ENCODE data around the gene ZBTB20.

The ZBTB20 gene

DNA sequence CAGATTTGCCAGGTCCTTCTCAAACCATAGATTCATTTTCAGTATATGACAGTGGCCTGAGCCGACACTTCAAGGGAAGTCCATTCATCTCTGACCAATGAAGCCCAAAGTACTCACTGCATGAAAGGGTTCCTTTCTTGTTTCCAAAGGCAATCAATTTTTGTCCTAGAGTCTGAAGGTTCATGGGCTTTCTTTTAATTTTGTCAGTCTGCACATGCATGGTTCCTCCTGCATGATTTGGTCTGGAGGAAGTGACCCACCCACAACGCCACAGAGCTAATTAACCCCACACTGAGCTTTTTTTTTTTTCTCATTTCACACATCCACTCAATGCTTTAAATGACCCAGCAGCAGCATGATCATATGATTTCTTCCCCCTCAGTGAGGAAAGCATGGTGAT lies 636.9 kb downstream of the ZBTB20 start:
- no peak for FAIRE-seq
- DNase-seq (ENCODE audit: insufficient read length, low spot score): no peak

GRCh38 chr3:114509756-114510155 lies 637.3 kb downstream of the ZBTB20 start:
- FAIRE-seq (no peak), DNase-seq (ENCODE audit: insufficient read length, low spot score) (no peak)

DNA sequence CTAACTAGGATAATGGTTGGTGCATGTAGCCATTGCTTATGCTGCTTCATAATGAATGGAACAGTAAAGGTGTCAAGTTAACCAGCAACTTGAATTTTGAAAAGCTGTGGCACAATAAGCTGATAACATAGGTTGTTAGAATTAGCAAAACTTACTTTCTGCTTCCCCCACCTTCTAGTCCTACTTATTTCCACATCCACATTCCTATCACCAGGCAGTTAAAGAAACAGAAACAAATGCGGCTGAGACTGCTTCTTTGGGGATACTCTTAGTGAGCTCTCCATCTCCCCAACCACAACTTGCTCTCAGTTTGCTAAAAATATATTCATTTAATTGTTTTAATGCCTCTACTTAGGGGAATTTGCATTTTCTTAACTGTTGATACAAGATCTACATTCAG lies 638.1 kb downstream of the ZBTB20 start:
- FAIRE-seq (no peak), DNase-seq (ENCODE audit: insufficient read length, low spot score) (no peak)

DNA sequence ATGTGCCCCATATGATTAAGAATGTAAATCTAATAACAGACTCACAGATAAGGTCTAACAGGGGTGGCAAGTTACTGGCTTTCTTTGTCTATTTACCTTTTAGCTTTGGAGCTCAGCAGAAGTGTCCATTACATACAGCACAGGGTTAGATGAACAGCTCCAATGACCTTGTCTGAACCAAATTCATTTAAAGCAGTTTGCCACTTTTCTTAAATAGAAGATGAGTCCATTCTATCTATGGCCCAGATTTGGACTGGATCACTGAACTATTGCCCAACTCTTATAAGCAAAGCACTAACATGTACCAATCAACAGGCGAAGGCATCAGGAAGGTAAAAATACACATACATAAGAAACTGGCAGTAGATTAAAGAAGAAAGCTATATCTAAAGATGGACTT lies 638.9 kb downstream of the ZBTB20 start:
- no peak for DNase-seq (ENCODE audit: insufficient read length, low spot score)

GRCh38 chr3:114506591-114507300 lies 640.3 kb downstream of the ZBTB20 start:
- DNase-seq (ENCODE audit: insufficient read length, low spot score) (no peak), FAIRE-seq (no peak)

More for the DNA sequence above, 638.9 kb downstream of the ZBTB20 start:
- no peak for FAIRE-seq

DNA sequence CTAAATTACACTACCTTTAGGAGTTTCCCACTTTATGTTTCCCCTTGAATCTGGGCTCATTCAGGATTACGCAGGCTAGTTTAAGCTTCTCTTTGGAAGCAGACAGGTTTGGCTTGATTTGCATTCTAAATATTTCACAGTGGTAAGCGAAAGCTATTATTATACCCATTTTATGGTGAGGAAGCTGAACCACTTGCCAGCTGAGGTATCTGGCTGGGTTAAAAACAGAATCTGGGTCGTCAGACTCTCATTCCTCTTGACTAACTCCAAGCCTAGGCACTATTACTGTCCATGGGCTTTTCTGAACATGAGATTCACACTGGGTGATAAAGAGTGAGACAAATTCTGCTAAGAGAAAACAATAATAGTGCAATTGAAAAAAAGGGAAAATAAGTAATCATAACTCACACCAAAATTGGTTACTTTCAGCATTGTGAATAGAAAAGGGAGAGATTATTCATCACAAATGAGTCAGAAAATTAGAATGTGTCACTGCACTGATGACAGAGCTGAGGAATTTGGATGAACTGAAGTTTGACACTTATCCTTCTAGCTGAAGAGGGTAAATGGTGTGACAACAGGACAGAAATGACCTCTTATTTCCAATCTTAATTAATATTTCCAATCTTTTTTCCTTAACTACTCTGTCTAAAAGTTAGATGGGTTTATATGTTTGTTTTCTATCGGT lies 642.0 kb downstream of the ZBTB20 start:
- DNase-seq (ENCODE audit: insufficient read length, low spot score): no peak
- FAIRE-seq: no peak

DNA sequence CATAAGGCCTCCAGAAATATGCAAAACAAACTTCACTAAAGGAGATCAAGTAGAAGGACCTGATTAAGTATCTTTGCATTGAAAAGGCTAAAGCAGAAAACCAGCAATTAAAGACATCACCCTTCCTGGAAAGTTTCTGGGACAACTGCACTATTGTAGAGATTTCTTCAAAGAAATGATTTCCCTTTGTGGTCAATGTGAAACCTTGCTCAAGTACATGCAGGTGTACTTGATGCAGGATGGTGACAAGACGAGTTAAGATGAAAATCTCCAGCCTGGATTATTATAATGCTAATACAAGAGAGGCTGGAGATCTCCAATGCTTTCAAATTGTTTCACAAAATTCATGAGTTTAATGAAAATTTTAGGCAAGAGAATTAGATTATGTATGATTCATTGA lies 644.9 kb downstream of the ZBTB20 start:
- DNase-seq (ENCODE audit: insufficient read length, low spot score) (no peak), FAIRE-seq (no peak)

DNA sequence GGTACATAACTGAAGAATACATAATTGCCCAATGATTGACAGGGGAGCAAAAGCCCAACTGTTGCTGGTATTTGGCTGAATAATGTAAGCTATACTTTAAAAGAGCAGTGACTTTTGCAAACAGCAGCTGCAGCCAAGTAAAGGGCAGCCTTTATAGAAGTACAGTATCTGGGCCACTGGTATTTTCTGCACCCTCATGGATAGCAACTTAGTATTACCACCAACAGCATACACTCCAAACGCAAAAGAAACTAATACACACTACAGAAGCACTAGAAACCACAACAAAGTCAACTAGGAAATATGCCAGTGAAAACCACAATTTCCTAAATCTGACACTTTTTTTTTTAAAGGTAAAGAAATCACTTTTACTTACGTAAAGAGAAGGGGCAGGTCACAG lies 647.1 kb downstream of the ZBTB20 start:
- FAIRE-seq (no peak), DNase-seq (ENCODE audit: insufficient read length, low spot score) (no peak)

DNA sequence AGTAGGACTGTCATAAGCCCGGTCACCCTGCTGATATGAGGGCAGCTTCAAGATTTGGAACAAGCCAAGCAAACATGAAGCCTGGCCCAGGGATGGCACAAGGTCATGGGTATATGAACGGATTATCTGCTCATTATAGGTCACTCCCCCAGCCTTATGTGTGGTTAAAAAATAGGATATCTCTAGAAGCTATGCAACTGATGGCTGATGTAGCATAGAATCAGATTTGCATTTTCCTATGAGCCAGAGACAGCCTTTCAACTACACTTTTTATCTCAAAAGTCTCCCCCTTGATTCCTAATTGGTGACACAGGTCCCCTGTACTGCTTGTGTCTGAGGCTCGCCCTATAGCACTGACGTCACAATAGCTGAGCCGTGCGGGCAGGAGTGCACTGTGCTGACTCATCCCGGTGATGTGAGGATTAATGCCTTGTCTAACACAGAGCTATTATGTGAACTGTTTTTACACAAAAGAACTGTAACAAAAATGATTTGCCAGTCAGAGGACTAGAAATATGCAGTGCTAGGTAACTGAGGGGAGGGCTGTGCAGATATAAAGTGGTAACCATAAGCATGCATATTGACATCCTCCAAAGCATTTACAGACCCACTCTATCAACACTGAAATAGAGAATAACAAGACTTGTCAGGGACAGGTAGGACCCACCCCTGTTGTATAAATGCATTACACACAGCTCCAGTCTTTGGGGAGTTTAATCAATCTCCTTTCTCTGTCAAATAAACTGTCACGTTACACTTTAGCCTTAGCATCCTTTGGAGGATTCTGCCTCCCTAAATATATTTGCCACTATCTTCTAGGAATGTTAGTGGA lies 648.3 kb downstream of the ZBTB20 start:
- FAIRE-seq: peak; percentile 36

GRCh38 chr3:114496874-114497273 lies 650.2 kb downstream of the ZBTB20 start:
- peak; percentile 64 for FAIRE-seq
- DNase-seq (ENCODE audit: insufficient read length, low spot score): peak; percentile 37

More for the DNA sequence above, 648.3 kb downstream of the ZBTB20 start:
- DNase-seq (ENCODE audit: insufficient read length, low spot score): peak; percentile 47

- DNase-seq (ENCODE audit: insufficient read length, low spot score) (no peak), FAIRE-seq (no peak)
Measured at GRCh38 chr3:114496466-114496865, 650.6 kb downstream of the ZBTB20 start.

DNA sequence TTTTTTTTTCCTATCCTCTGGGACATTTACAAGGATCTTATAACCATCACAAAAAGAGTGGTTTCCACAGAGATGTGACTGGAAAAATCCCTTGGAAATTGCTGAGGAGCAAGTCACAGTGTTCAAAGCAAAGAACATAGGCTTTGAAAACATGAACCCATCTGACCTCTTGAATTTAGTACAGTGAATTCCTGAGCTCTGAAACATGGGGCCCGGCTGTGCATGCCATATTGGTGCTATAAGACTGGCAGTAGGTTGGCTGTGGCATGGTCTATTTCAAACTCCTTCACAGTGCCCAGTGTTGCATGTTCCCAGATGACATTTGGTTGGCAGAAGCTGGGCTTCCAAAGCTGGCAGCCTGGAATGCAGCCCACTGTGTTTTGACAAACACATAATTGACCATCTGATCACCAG lies 651.1 kb downstream of the ZBTB20 start:
- DNase-seq (ENCODE audit: insufficient read length, low spot score) (no peak), FAIRE-seq (no peak)

GRCh38 chr3:114494498-114494897 lies 652.6 kb downstream of the ZBTB20 start:
- DNase-seq (ENCODE audit: insufficient read length, low spot score) (no peak), FAIRE-seq (no peak)

DNA sequence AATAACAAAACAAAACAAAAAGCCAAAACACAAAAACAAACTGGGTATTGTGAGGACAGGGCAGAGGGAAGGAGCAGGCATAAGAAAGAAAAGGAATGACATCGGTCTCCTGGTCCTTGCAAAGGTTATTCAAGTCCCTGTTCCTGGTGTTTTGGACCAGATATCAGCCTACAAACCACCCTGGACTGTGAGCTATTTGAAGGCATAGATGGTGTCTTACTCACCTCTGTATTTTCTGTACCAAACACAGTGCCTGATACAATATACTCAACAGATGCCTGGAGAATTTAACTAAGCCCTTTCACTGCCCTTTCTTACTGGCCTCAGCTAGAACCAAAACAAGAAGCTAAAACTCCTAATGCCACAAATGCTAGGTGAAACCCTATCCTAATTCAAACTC lies 656.3 kb downstream of the ZBTB20 start:
- FAIRE-seq: no peak
- no peak for DNase-seq (ENCODE audit: insufficient read length, low spot score)

GRCh38 chr3:114487502-114487901 lies 659.6 kb downstream of the ZBTB20 start:
- no peak for FAIRE-seq
- no peak for DNase-seq (ENCODE audit: insufficient read length, low spot score)

DNA sequence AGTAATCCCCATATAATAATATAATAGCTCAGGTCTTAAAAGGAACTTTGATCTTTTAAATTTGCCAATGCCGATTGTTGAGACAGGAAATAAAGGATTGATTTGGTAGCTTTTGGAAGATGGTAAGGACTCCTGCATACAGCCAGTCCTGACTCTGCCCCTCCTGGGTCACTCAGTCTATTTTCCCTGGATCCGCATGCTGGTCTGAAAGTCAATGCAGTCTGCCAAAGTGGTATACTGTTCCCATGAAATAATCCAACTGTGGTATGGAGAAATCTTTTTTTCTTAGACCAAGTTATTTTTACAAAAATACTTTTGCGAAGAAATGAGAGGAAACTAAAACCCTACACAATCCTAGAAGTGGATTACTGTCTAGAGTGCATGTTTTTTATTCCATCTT lies 662.2 kb downstream of the ZBTB20 start:
- DNase-seq (ENCODE audit: insufficient read length, low spot score) (no peak), FAIRE-seq (no peak)

GRCh38 chr3:114481113-114481512 lies 666.0 kb downstream of the ZBTB20 start:
- DNase-seq (ENCODE audit: insufficient read length, low spot score) (no peak), FAIRE-seq (no peak)

GRCh38 chr3:114480442-114480841 lies 666.6 kb downstream of the ZBTB20 start:
- FAIRE-seq (no peak), DNase-seq (ENCODE audit: insufficient read length, low spot score) (no peak)

DNA sequence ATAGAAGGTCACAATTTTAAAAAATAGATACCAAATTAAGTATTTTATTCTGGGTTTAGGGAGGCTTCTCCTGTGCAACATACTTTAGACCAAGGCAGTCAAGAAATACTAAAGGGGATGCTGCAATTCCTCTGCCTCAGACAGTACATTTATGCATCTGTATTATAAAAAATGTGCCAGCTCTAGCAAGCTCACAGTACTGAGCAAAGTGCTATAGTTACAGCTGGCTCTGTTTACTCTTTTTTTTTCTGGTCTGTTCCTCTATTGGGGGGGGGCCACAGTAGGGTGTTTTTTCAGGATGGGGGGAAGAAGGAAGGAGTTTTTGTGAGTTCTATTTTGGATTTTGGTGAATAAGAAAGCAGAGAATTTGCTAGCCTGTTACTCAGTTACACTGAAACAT lies 668.3 kb downstream of the ZBTB20 start:
- DNase-seq (ENCODE audit: insufficient read length, low spot score): no peak
- FAIRE-seq: no peak

DNA sequence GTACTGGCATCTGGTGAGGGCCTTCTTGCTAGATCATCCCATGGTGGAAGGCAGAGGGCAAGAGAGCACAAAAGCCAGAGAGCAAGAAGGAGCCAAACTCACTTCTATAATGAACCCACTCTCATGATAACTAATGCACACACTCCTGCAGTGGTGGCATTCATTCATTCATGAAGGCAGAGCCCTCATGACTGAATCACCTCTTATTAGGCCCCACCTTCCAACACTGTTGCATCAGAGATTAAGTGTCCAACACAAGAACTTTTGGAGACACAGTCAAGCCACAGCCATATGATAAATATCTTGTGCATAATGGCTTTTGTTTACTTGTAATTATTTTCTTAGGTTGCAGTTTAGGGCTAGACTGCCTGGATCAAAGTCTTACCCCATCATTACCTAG lies 670.6 kb downstream of the ZBTB20 start:
- no peak for FAIRE-seq

GRCh38 chr3:114471478-114471877 lies 675.6 kb downstream of the ZBTB20 start:
- DNase-seq (ENCODE audit: insufficient read length, low spot score): no peak
- no peak for FAIRE-seq

More for the DNA sequence above, 670.6 kb downstream of the ZBTB20 start:
- DNase-seq (ENCODE audit: insufficient read length, low spot score): no peak
